SU-DHL-6 (cell line): ENCODE results near the gene CREG1.

Experiments
- EZH2phosphoT487 ChIP-seq: fragments of 200-600 bp; sonication (generic), shearing (Covaris generic); conservative IDR thresholded peaks from 2 replicates; pipeline ENCODE4 v1.6.1; 2018; ENCODE audit warnings: mild to moderate bottlenecking, antibody characterized with exemption, low read length, moderate library complexity, mixed read lengths
- TF ChIP-seq, protein P1 (sequence below): fragments of 200-600 bp; sonication (generic); IDR thresholded peaks from one replicate; pipeline ENCODE4 v1.5.1; 2017; ENCODE audit warnings: antibody characterized with exemption, mild to moderate bottlenecking, low read length, moderate library complexity; ENCODE audit not compliant: insufficient read depth, poor library complexity, severe bottlenecking

GRCh38 chr1:167538657-167539056 is 14.9 kb downstream of the CREG1 start:
- no peak for TF ChIP-seq EZH2phosphoT487
- TF ChIP-seq, protein P1, sequence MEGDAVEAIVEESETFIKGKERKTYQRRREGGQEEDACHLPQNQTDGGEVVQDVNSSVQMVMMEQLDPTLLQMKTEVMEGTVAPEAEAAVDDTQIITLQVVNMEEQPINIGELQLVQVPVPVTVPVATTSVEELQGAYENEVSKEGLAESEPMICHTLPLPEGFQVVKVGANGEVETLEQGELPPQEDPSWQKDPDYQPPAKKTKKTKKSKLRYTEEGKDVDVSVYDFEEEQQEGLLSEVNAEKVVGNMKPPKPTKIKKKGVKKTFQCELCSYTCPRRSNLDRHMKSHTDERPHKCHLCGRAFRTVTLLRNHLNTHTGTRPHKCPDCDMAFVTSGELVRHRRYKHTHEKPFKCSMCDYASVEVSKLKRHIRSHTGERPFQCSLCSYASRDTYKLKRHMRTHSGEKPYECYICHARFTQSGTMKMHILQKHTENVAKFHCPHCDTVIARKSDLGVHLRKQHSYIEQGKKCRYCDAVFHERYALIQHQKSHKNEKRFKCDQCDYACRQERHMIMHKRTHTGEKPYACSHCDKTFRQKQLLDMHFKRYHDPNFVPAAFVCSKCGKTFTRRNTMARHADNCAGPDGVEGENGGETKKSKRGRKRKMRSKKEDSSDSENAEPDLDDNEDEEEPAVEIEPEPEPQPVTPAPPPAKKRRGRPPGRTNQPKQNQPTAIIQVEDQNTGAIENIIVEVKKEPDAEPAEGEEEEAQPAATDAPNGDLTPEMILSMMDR, result no peak
